IPS DF 6.9 (cell line): Measurements from ENCODE around the gene ROBO1.
"Not testable (repeated sequence)": the region's sequence is repeated elsewhere in the genome, so short reads cannot be mapped to it uniquely, and the experiment has no call there.

Experiments
- DNase-seq: peaks from one replicate; pipeline ENCODE4 v3.0.0-alpha.2; 2013; ENCODE audit warnings: low read depth, low spot score
- H3K27ac ChIP-seq: one replicate; pipeline ENCODE4 v1.5.1; 2013; ENCODE audit warnings: low read length, control low read depth
- H3K27me3 ChIP-seq: 2 replicates; pipeline ENCODE4 v1.6.1; 2013; ENCODE audit warnings: mild to moderate bottlenecking, low read length; ENCODE audit not compliant: control insufficient read depth, insufficient read depth
- H3K36me3 ChIP-seq: 2 replicates; pipeline ENCODE4 v1.6.1; 2013; ENCODE audit warnings: low read length; ENCODE audit not compliant: control insufficient read depth, insufficient read depth
- H3K4me1 ChIP-seq: 2 replicates; pipeline ENCODE4 v1.6.1; 2013; ENCODE audit warnings: low read length; ENCODE audit not compliant: control insufficient read depth, insufficient read depth
- H3K4me3 ChIP-seq: 2 replicates; pipeline ENCODE4 v1.5.1; 2013; ENCODE audit warnings: mild to moderate bottlenecking, low read length
- H3K9me3 ChIP-seq: 2 replicates; pipeline ENCODE4 v1.6.1; 2013; ENCODE audit warnings: low read length, inconsistent platforms; ENCODE audit not compliant: control insufficient read depth, insufficient read depth
- WGBS: extraction: QIAGEN DNeasy Blood & Tissue Kit; methylation state at CpG from one replicate; pipeline ENCODE4 v1.1.7; 2013; ENCODE audit warnings: mixed read lengths, missing lambda C conversion rate; ENCODE audit not compliant: insufficient read length, insufficient coverage; 5-methylcytosine and 5-hydroxymethylcytosine counted together

Gene ROBO1

GRCh38 chr3:79517766-79518413 is 249.9 kb downstream of the ROBO1 start:
- Histone ChIP-seq H3K4me1 (peaks cover 2% of the 10 kb centered on the region; the same call in 1 of the 2 replicates), H3K27ac (no peak overlapping the region), H3K27me3 (no peaks in the 10 kb centered on the region), H3K36me3 (no peaks in the 10 kb centered on the region), H3K9me3 (no peaks in the 10 kb centered on the region), H3K4me3 (no peak overlapping the region)
- peak; percentile 27 for DNase-seq
- WGBS = no CpG with 5 or more reads among the region's 2 CpGs

GRCh38 chr3:79516795-79517194 is 251.0 kb downstream of the ROBO1 start:
- Histone ChIP-seq H3K9me3 (no peaks in the 10 kb centered on the region), H3K4me1 (peaks cover 2% of the 10 kb centered on the region; the same call in 1 of the 2 replicates), H3K36me3 (no peaks in the 10 kb centered on the region), H3K27me3 (no peaks in the 10 kb centered on the region), H3K4me3 (no peak overlapping the region), H3K27ac (no peak overlapping the region)
- no peak for DNase-seq
- no CpG with 5 or more reads among the region's 4 CpGs for WGBS

- no CpG with 5 or more reads among the region's 4 CpGs for WGBS
These were observed 252.7 kb downstream of the ROBO1 start for GRCh38 chr3:79515072-79515471.

GRCh38 chr3:79514069-79514468 is 253.7 kb downstream of the ROBO1 start:
- no CpG with 5 or more reads among the region's 3 CpGs for WGBS
- DNase-seq = no peak
- Histone ChIP-seq H3K9me3 (no peaks in the 10 kb centered on the region), H3K4me3 (no peak overlapping the region), H3K27me3 (no peaks in the 10 kb centered on the region), H3K36me3 (no peaks in the 10 kb centered on the region), H3K4me1 (peaks cover 2% of the 10 kb centered on the region; the same call in 1 of the 2 replicates), H3K27ac (no peak overlapping the region)

More at GRCh38 chr3:79515072-79515471, 252.7 kb downstream of the ROBO1 start:
- no peak for DNase-seq
- Histone ChIP-seq H3K27me3 (no peaks in the 10 kb centered on the region), H3K9me3 (no peaks in the 10 kb centered on the region), H3K36me3 (no peaks in the 10 kb centered on the region), H3K4me1 (peaks cover 2% of the 10 kb centered on the region; the same call in 1 of the 2 replicates), H3K27ac (no peak overlapping the region), H3K4me3 (no peak overlapping the region)

GRCh38 chr3:79506751-79507150 is 261.0 kb downstream of the ROBO1 start:
- WGBS = no CpG with 5 or more reads among the region's 1 CpG
- Histone ChIP-seq H3K9me3 (no peaks in the 10 kb centered on the region), H3K4me3 (no peak overlapping the region), H3K27ac (no peak overlapping the region), H3K36me3 (no peaks in the 10 kb centered on the region), H3K4me1 (no peaks in the 10 kb centered on the region), H3K27me3 (no peaks in the 10 kb centered on the region)
- no peak for DNase-seq

- H3K4me1 ChIP-seq, H3K27me3 ChIP-seq, DNase-seq, H3K27ac ChIP-seq, H3K36me3 ChIP-seq, H3K4me3 ChIP-seq, H3K9me3 ChIP-seq: not testable (repeated sequence)
- WGBS = no CpG with 5 or more reads among the region's 39 CpGs
These were observed 265.5 kb downstream of the ROBO1 start for GRCh38 chr3:79502216-79502681.

- H3K9me3 ChIP-seq = no peaks in the 10 kb centered on the region
- H3K4me3 ChIP-seq = no peak overlapping the region
- DNase-seq = no peak
- WGBS = no CpG with 5 or more reads among the region's 7 CpGs
- H3K27me3 ChIP-seq = no peaks in the 10 kb centered on the region
- H3K4me1 ChIP-seq = no peaks in the 10 kb centered on the region
- H3K36me3 ChIP-seq = no peaks in the 10 kb centered on the region
- no peak overlapping the region for H3K27ac ChIP-seq
These were observed 270.2 kb downstream of the ROBO1 start for GRCh38 chr3:79497447-79498111.

- no peak for DNase-seq
- H3K4me1 ChIP-seq = no peaks in the 10 kb centered on the region
- no CpG with 5 or more reads among the region's 4 CpGs for WGBS
- no peaks in the 10 kb centered on the region for H3K9me3 ChIP-seq
- H3K27me3 ChIP-seq = no peaks in the 10 kb centered on the region
- H3K27ac ChIP-seq = no peak overlapping the region
- H3K36me3 ChIP-seq = no peaks in the 10 kb centered on the region
- no peak overlapping the region for H3K4me3 ChIP-seq
These were observed 276.7 kb downstream of the ROBO1 start for GRCh38 chr3:79491029-79491641.

GRCh38 chr3:79490165-79491028 is 277.4 kb downstream of the ROBO1 start:
- Histone ChIP-seq H3K27me3 (no peaks in the 10 kb centered on the region), H3K4me3 (no peak overlapping the region), H3K4me1 (no peaks in the 10 kb centered on the region), H3K27ac (no peak overlapping the region), H3K36me3 (no peaks in the 10 kb centered on the region), H3K9me3 (no peaks in the 10 kb centered on the region)
- WGBS = no CpG with 5 or more reads among the region's 8 CpGs
- DNase-seq = no peak

GRCh38 chr3:79488407-79488806 is 279.4 kb downstream of the ROBO1 start:
- H3K9me3 ChIP-seq = no peaks in the 10 kb centered on the region
- no peak overlapping the region for H3K27ac ChIP-seq
- no peaks in the 10 kb centered on the region for H3K27me3 ChIP-seq
- no CpG with 5 or more reads among the region's 2 CpGs for WGBS
- no peak for DNase-seq
- H3K4me1 ChIP-seq = no peaks in the 10 kb centered on the region
- no peaks in the 10 kb centered on the region for H3K36me3 ChIP-seq
- H3K4me3 ChIP-seq = no peak overlapping the region
